Body of pancreas (tissue), 4 donors: ENCODE data around the gene FAM89B. TPM values are rescaled to one million over a fixed set of nuclear protein-coding genes. Genes with fewer than 3 reads are reported as not detected.
A peak's percentile ranks its signal among the peaks of the same experiment; 100 is the strongest.

Source experiments
- ATAC-seq: fragments of 150-250 bp; one replicate; pipeline ENCODE4 v1.9.1; 2016
- DNase-seq, 4 donors: peaks; one replicate each; pipeline ENCODE4 v3.0.0-alpha.2; 2019
- H3K27ac ChIP-seq, 4 donors: fragments of 200-600 bp; sonication (generic); 1 replicate in 3 of 4; 2 replicates in 1 of 4; pipeline versions ENCODE4 v1.5.1 to v1.6.1; 2016 to 2019; ENCODE audit warnings: mild to moderate bottlenecking in 1 of 4, mixed read lengths in 1 of 4, moderate library complexity in 1 of 4
- H3K27me3 ChIP-seq, 2 donors: fragments of 200-600 bp; sonication (generic); one replicate each; pipeline ENCODE4 v1.6.0; 2016; ENCODE audit warnings: mild to moderate bottlenecking in 1 of 2
- H3K36me3 ChIP-seq, 2 donors: fragments of 200-600 bp; sonication (generic); replicated peaks in 1 of 2; 2 replicates each; pipeline ENCODE4 v1.5.1; 2016; ENCODE audit warnings: low read depth in 2 of 2; ENCODE audit not compliant: insufficient read depth in 1 of 2
- H3K4me1 ChIP-seq: fragments of 200-600 bp; sonication (generic); one replicate; pipeline ENCODE4 v1.6.0; 2016
- H3K4me3 ChIP-seq, 2 donors: fragments of 200-600 bp; sonication (generic); 1 replicate in 1 of 2; 2 replicates in 1 of 2; pipeline ENCODE4 v1.5.1; 2016 to 2019
- H3K9me3 ChIP-seq, 3 donors: fragments of 200-600 bp; sonication (generic); 1 replicate in 2 of 3; 2 replicates in 1 of 3; pipeline ENCODE4 v1.5.1; 2016
- POLR2A ChIP-seq, 3 donors: fragments of 450-650 bp; IDR thresholded peaks; one replicate each; pipeline ENCODE4 v1.6.1; 2016; ENCODE audit warnings: antibody characterized with exemption in 3 of 3, mild to moderate bottlenecking in 2 of 3
- WGBS, 2 donors: methylation state at CpG; one replicate each; pipeline ENCODE4 v1.1.5; 2017; 5-methylcytosine and 5-hydroxymethylcytosine counted together
- intact Hi-C: fragments of 100-400 bp; cut with DNase I; formaldehyde crosslinking; loops from one replicate; pipeline ENCODE4 v1.15.1; 2023
- total RNA-seq, 2 donors: library from RNA; depleted of rRNA; stranded (reverse); fragments of >200 nt; gene quantifications; one replicate each; pipeline ENCODE4 v1.1.0, GENCODE V29; 2016
- TF ChIP-seq, protein P1 (sequence below), 7 experiments: fragments of 450-650 bp in 4 of 7; fragments of 200-600 bp in 3 of 7; sonication (generic) in 3 of 7; IDR thresholded peaks; one replicate each; pipeline ENCODE4 v1.5.1; 2016 to 2019; ENCODE audit warnings: antibody characterized with exemption in 7 of 7

The FAM89B gene
- total RNA-seq, 2 donors from 2014 or later = 44.8 to 116 TPM

DNA sequence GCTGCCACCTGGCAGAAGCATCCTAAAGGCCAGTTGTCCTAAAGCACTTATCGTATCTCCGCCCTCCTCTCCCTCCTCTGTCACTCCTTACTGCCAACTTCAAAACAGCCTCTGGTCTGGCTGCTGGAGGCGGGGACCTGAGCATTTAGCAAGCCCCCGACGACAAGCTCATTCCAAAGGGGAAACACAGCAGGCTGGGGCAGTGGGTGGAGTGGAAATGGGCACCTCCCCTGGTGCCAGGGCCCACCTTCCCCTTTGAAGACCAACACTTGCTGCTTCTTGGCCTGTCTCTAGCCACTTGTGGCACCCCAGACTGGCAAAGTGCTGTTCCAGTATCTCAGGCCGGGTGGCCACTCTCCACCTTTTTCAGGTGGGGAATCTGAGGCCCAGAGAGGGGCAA is 38.1 kb downstream of the FAM89B start:
- no peaks in the 10 kb centered on the region for H3K9me3 ChIP-seq
- peaks cover 39% of the 10 kb centered on the region for H3K4me1 ChIP-seq
- H3K27me3 ChIP-seq = no peaks in the 10 kb centered on the region
- 58 to 73% methylated on average over 6 of the region's 6 CpGs for WGBS, 2 donors
- ATAC-seq (no peak), DNase-seq (no peak)
- TF ChIP-seq POLR2A (IDR thresholded peaks at IDR 0.05) = no peak
- TF ChIP-seq, protein P1, sequence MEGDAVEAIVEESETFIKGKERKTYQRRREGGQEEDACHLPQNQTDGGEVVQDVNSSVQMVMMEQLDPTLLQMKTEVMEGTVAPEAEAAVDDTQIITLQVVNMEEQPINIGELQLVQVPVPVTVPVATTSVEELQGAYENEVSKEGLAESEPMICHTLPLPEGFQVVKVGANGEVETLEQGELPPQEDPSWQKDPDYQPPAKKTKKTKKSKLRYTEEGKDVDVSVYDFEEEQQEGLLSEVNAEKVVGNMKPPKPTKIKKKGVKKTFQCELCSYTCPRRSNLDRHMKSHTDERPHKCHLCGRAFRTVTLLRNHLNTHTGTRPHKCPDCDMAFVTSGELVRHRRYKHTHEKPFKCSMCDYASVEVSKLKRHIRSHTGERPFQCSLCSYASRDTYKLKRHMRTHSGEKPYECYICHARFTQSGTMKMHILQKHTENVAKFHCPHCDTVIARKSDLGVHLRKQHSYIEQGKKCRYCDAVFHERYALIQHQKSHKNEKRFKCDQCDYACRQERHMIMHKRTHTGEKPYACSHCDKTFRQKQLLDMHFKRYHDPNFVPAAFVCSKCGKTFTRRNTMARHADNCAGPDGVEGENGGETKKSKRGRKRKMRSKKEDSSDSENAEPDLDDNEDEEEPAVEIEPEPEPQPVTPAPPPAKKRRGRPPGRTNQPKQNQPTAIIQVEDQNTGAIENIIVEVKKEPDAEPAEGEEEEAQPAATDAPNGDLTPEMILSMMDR (IDR thresholded peaks at IDR 0.05) = no peak
- intact Hi-C loops = no loop called here
- H3K4me3 ChIP-seq = no peak overlapping the region
- H3K27ac ChIP-seq = peak overlapping the region in 1 of 4 donors; percentile 96
- peaks cover 5 to 7% of the 10 kb centered on the region in 2 donors for H3K36me3 ChIP-seq

GRCh38 chr11:65611028-65611757 is 38.9 kb downstream of the FAM89B start:
- TF ChIP-seq, protein P1 (IDR thresholded peaks at IDR 0.05) = no peak
- no peak for TF ChIP-seq POLR2A (IDR thresholded peaks at IDR 0.05)
- peak in 1 of 4 donors; percentile 49 for DNase-seq
- intact Hi-C loops = no loop called here
- Histone ChIP-seq H3K27me3 (no peaks in the 10 kb centered on the region), H3K36me3 (no peaks in the 10 kb centered on the region), H3K9me3 (no peaks in the 10 kb centered on the region), H3K4me1 (peaks cover 41% of the 10 kb centered on the region), H3K4me3 (no peak overlapping the region), H3K27ac (peak overlapping the region in 3 of 4 donors; percentile 16 to 97 (median 96))
- ATAC-seq = no peak
- WGBS, 2 donors = 48 to 65% methylated on average over 10 of the region's 10 CpGs

DNA sequence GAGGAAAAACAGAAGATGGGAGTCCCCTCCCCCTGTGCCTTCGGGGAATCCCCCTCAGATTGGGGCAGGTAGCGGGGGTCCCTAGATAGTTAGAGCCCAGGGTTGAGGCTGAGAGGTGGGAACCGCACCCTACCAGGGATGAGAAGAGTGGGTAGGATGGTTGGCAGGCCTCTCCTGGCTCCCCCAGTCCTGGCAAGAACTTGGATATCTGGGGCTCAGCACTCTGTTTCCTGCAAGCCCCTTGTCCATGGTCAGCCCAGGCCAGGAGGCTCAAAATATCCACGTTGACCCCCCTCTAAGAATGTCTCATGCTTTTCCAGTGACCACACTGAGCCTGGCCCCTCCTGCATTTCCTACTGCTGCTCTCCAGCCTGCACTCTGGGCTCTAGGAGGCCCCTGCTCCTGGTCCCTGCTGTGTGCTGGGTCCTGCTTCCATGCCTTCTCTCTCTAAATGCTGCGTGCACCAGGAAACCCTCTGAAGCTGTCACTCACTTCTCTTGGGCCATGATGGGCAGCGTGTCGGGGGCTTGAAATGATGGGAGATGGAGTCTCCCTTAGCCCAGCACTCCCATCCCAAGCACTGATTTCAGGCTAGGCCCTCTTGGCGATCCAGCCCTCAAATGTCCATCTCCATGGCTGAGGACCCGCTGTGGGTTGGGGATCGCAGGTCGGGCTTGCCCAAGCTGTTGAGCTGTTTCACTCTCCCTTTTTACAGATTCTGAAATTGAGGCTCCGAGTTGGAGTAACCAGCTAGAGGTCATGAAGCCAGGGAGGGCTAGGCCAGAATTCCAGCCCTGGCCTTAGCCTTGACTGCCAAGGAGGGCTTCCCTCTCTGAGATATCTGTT is 39.6 kb downstream of the FAM89B start:
- DNase-seq = no peak
- H3K36me3 ChIP-seq = no peaks in the 10 kb centered on the region
- peak overlapping the region in 2 of 4 donors; percentile 96 to 97 for H3K27ac ChIP-seq
- no peaks in the 10 kb centered on the region for H3K27me3 ChIP-seq
- peaks cover 49% of the 10 kb centered on the region for H3K4me1 ChIP-seq
- intact Hi-C loops = no loop called here
- TF ChIP-seq, protein P1 (IDR thresholded peaks at IDR 0.05) = no peak
- TF ChIP-seq POLR2A (IDR thresholded peaks at IDR 0.05) = no peak
- 70 to 77% methylated on average over 8 to 12 of the region's 12 CpGs for WGBS, 2 donors
- H3K4me3 ChIP-seq = no peak overlapping the region
- H3K9me3 ChIP-seq = no peaks in the 10 kb centered on the region
- ATAC-seq = no peak

DNA sequence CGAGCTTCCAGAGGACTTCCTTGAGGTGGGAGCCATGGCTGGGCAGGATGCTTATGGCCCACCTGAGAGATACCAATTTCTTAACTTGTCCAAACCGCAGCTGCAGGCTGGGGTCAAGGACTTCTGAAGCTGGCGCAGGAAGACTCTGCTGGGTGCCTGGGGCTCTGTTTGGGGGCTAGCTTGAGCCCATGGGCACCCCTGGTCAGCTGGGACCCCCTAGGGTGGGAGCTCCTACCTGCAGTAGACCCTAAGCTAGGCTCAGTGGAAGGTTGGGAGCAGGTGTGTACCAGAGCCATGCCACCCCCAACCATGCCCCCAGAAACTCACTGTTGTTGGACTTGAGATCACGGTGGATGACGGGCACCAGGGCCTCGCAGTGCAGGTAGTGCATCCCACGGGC is 40.4 kb downstream of the FAM89B start:
- H3K27ac ChIP-seq = peak overlapping the region in 2 of 4 donors; percentile 96 to 97
- intact Hi-C loops = no loop called here
- no peak for ATAC-seq
- no peak for TF ChIP-seq POLR2A (IDR thresholded peaks at IDR 0.05)
- TF ChIP-seq, protein P1 (IDR thresholded peaks at IDR 0.05) = no peak
- H3K4me1 ChIP-seq = peaks cover 56% of the 10 kb centered on the region
- WGBS, 2 donors = 44 to 58% methylated on average over 2 to 7 of the region's 7 CpGs
- H3K9me3 ChIP-seq = no peaks in the 10 kb centered on the region
- H3K36me3 ChIP-seq = no peaks in the 10 kb centered on the region
- no peaks in the 10 kb centered on the region for H3K27me3 ChIP-seq
- no peak for DNase-seq
- H3K4me3 ChIP-seq = no peak overlapping the region
